Measurements from ENCODE around the gene SLC5A8.
"Not testable (repeated sequence)": the region's sequence is repeated elsewhere in the genome, so short reads cannot be mapped to it uniquely, and the experiment has no call there.

The SLC5A8 gene

GRCh38 chr12:101168001-101168400 lies 42.0 kb downstream of the SLC5A8 start:
- DNase-seq, result no peak

- DNase-seq, result no peak
Measured at GRCh38 chr12:101166866-101167265, 43.2 kb downstream of the SLC5A8 start.

DNA sequence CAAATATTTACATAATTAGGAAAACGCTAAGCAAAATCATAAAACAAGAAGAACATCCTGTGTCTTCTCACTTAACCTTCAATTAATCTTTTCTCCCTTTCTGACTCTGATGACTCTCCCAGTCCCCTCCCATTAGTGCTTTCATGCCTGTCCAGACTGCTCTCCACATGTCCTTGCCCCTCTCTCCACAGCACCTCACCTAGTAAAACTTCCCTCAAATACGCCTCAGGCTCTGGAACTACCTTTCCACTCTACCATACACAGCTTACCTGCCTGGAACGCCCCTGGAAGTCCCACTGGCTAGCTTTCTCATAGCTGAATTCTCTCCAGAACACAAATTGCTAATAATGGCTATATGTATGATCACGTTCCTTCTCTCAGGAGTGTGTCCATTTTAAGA lies 44.7 kb downstream of the SLC5A8 start:
- no peak for DNase-seq

DNA sequence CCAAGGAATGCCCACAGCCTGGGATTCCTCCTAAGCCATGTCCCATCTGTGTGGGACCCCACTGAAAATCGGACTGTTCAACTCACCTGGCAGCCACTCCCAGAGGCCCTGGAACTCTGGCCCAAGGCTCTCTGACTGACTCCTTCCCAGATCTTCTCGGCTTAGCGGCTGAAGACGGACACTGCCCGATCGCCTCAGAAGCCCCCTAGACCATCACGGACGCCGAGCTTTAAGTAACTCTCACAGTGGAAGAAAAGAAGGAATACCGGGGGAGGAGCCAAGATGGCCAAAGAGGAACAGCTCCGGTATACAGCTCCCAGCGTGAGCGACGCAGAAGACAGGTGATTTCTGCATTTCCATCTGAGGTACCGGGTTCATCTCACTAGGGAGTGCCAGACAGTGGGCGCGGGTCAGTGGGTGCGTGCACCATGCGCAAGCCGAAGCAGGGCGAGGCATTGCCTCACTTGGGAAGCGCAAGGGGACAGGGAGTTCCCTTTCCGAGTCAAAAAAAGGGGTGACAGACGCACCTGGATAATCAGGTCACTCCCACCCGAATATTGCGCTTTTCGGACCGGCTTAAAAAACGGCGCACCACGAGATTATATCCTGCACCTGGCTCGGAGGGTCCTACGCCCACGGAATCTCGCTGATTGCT lies 64.1 kb downstream of the SLC5A8 start:
- DNase-seq, result not testable (repeated sequence)

DNA sequence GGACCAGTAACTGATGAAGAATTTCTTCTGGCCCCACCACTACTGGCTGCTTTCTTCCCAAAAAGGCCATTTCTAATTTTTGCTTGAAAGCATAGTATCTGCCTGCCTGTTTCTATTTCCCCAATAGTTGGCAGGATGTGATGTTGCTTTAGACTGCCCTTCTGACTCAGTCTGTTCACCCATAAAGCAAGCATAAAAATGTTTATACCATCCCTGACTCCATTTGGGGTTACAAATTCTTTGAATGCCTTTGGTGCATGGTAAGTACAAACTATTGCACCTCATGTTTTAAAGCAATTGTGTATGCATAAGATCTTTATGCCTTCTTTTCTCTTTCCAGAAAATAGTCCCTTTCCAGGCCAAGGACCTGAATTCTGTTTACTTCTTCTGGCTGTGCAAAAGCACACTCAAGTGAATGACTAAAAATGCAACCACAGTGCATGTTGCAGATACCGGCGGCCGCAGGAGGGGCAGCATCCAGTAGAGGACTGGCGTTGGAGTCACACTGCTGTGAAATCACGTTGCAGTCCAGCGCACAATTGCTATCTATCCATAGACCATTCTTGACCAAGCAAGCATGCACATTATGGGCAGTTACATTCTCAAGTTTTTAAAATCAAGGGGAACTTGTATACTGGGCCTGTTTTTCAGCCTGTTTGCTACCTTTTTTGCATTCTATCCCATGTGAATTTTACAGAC lies 82.4 kb downstream of the SLC5A8 start:
- no peak for DNase-seq

DNA sequence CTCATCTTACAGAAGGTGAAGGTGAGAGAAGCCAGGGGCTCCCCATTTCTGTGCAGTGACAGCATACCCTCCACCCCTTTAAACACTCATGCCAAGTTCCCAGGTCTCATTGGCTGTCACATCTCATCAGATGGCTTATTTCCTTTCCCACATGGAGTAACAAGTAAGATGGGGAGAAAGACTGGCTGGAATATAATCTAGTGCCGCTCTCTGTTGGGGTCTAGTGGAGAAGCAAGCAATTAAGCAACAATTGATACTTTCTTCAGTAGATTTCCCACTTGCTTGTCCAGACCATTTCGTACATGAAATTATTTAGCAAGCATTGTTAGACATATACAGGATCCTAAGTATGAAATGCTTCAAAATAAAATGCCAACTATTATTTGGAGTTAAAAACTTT lies 92.2 kb downstream of the SLC5A8 start:
- no peak for DNase-seq

GRCh38 chr12:101116911-101117310 lies 93.1 kb downstream of the SLC5A8 start:
- DNase-seq, result peak; percentile 88

DNA sequence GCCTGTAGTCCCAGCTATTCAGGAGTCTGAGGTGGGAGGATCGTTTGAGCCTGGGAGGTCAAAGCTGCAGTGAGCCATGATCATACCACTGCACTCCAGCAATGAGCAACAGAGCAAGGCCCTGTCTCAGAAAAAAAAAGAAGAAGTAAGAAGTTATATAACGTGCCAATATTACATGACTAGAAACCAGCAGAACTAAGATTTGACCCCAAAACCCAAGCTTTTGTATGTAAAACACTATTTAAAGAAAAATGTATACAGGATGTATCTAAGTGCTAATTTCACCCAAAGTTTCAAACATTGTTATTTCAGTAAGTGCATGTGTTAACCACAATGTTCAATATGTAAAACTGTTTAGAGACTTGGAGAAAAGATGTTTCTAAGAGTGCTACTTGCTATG lies 94.7 kb downstream of the SLC5A8 start:
- no peak for DNase-seq

DNA sequence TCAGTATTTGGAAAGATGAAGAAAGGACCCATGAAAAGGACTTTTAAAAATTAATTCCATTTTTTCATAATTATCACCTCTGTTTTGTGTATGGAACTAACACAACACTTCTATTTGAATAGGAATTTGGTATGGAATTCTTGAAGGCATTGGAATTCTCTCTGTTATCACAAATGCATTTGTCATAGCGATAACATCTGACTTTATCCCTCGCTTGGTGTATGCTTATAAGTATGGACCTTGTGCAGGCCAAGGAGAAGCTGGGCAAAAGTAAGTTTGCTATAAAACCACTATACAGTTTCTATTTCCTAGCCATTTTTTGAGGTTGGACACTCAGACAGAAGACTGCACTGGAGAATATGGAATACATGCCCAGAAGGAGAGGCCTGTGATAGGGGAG lies 98.6 kb downstream of the SLC5A8 start:
- DNase-seq, result no peak

- DNase-seq, result no peak
Measured at GRCh38 chr12:101110866-101111265, 99.2 kb downstream of the SLC5A8 start.

DNA sequence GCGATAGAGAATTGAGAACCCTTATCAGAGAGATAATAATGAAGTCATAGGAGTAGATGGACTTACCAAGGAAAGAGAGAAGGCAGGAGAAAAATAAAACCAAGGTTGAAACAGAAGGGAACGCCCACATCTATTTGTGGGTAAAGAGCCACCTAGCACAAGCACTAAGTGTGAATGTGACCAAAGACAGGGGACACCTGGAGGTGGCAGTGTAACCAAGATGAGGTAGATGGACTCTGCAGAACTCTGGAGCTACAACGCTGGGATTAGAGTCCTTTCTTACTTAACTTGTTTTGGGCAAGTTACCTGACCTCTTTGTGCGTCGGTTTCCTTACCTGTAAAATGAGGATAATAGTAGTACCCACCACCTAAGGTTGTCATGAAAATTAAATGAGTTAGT lies 101.9 kb downstream of the SLC5A8 start:
- no peak for DNase-seq

DNA sequence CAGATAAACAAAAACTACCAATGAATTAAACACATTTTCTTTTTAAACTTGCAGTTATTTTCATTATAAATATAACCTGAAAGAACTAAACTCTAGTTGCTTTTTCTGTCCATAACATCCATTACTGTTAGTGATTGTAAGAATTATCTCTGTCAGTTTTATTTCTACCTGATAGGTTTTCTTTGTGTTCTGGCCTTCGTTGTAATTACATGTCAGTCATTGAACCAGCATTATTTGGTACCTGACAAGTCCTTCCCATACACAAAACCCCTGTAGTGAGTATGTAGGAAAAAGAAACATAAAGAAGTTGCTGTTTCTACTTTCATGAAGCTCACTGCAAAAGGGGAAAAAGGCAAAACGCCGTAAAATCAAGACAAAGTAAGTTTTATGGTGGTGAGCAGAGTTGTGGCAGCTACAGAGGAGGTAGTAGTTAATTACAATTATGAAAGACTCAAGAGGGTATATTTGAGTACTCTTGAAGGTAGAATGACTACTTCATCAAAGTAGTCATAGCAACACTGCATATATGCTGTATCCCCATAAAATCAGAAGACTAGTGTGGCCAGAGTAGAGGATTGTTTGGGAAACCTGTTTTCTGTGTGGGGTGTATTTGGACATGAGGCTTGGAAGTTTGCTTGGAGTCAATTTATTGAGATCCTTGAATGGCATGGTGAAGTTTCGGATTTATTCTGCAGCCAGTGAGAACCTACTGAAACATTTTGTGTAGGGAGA lies 102.8 kb downstream of the SLC5A8 start:
- DNase-seq, result peak; percentile 28
